Liver (tissue), 9 donors: ENCODE measurements around the gene MT3. TPM values are rescaled to one million over a fixed set of nuclear protein-coding genes. Genes with fewer than 3 reads are reported as not detected.

Experiments
- DNase-seq: peaks from one replicate; pipeline ENCODE4 v3.0.0-alpha.2; 2017; ENCODE audit warnings: low spot score
- H3K27ac ChIP-seq, 2 donors: one replicate each; pipeline ENCODE4 v1.7.0; 2013; ENCODE audit warnings: inconsistent platforms in 2 of 2, low read length in 2 of 2, control low read depth in 1 of 2, low read depth in 1 of 2, mild to moderate bottlenecking in 1 of 2
- H3K27me3 ChIP-seq, 4 donors: one replicate each; pipeline versions ENCODE4 v1.6.1 to v1.7.0; 2013; ENCODE audit warnings: low read length in 3 of 4, inconsistent platforms in 1 of 4, mild to moderate bottlenecking in 1 of 4, moderate library complexity in 1 of 4; ENCODE audit not compliant: control insufficient read depth in 4 of 4, insufficient read depth in 4 of 4
- H3K36me3 ChIP-seq, 4 donors: one replicate each; pipeline versions ENCODE4 v1.6.1 to v1.7.0; 2013; ENCODE audit warnings: low read length in 3 of 4, mild to moderate bottlenecking in 3 of 4, low read depth in 1 of 4, moderate library complexity in 1 of 4; ENCODE audit not compliant: control insufficient read depth in 4 of 4, insufficient read depth in 3 of 4
- H3K4me1 ChIP-seq, 4 donors: one replicate each; pipeline versions ENCODE4 v1.6.1 to v1.7.0; 2013; ENCODE audit warnings: low read length in 3 of 4, mild to moderate bottlenecking in 3 of 4, moderate library complexity in 1 of 4; ENCODE audit not compliant: control insufficient read depth in 4 of 4, insufficient read depth in 4 of 4
- H3K4me3 ChIP-seq, 3 donors: one replicate each; pipeline versions ENCODE4 v1.6.1 to v1.7.0; 2013; ENCODE audit warnings: low read length in 3 of 3, control low read depth in 1 of 3, low read depth in 1 of 3, mild to moderate bottlenecking in 1 of 3
- H3K9ac ChIP-seq, 2 donors: one replicate each; pipeline ENCODE4 v1.7.0; 2013; ENCODE audit warnings: low read length in 2 of 2, mild to moderate bottlenecking in 2 of 2, moderate library complexity in 2 of 2, control low read depth in 1 of 2, low read depth in 1 of 2
- H3K9me3 ChIP-seq, 4 donors: one replicate each; pipeline versions ENCODE4 v1.6.1 to v1.7.0; 2013; ENCODE audit warnings: low read length in 3 of 4; ENCODE audit not compliant: control insufficient read depth in 4 of 4
- ATF3 ChIP-seq: IDR thresholded peaks from 2 replicates; pipeline ENCODE4 v1.6.1; 2016; ENCODE audit warnings: antibody characterized with exemption
- CTCF ChIP-seq: fragments of 150-350 bp; IDR thresholded peaks from 2 replicates; pipeline ENCODE4 v1.5.1; 2017; ENCODE audit warnings: improper control_type of control experiment, low read depth, low read length; ENCODE audit not compliant: missing input control
- EGR1 ChIP-seq, 2 donors: IDR thresholded peaks; 2 replicates each; pipeline ENCODE4 v1.6.1; 2016 to 2018; ENCODE audit warnings: antibody characterized with exemption in 2 of 2, low read depth in 2 of 2
- FOXA1 ChIP-seq: IDR thresholded peaks from 2 replicates; pipeline ENCODE4 v1.6.1; 2016; ENCODE audit warnings: antibody characterized with exemption
- FOXA2 ChIP-seq: IDR thresholded peaks from 2 replicates; pipeline ENCODE4 v1.6.1; 2016; ENCODE audit warnings: antibody characterized with exemption
- GABPA ChIP-seq, 2 donors: IDR thresholded peaks in 1 of 2; conservative IDR thresholded peaks in 1 of 2; 2 replicates each; pipeline ENCODE4 v1.6.1; 2016; ENCODE audit warnings: antibody characterized with exemption in 2 of 2, mild to moderate bottlenecking in 1 of 2, moderate library complexity in 1 of 2
- HNF4A ChIP-seq, 2 donors: conservative IDR thresholded peaks; 2 replicates each; pipeline ENCODE4 v1.6.1; 2016; ENCODE audit warnings: antibody characterized with exemption in 2 of 2, mild to moderate bottlenecking in 2 of 2
- HNF4G ChIP-seq: IDR thresholded peaks from 2 replicates; pipeline ENCODE4 v1.6.1; 2016; ENCODE audit warnings: antibody characterized with exemption
- JUND ChIP-seq, 2 donors: IDR thresholded peaks; 2 replicates each; pipeline ENCODE4 v1.6.1; 2016; ENCODE audit warnings: antibody characterized with exemption in 2 of 2
- MAX ChIP-seq: IDR thresholded peaks from 2 replicates; pipeline ENCODE4 v1.6.1; 2016; ENCODE audit warnings: antibody characterized with exemption
- NR2F2 ChIP-seq: IDR thresholded peaks from 2 replicates; pipeline ENCODE4 v1.6.1; 2016; ENCODE audit warnings: antibody characterized with exemption
- RAD21 ChIP-seq, 2 donors: IDR thresholded peaks; 2 replicates each; pipeline ENCODE4 v1.6.1; 2016; ENCODE audit warnings: antibody characterized with exemption in 2 of 2, mild to moderate bottlenecking in 2 of 2
- REST ChIP-seq: IDR thresholded peaks from 2 replicates; pipeline ENCODE4 v1.6.1; 2016; ENCODE audit warnings: antibody characterized with exemption, mild to moderate bottlenecking
- RXRA ChIP-seq, 2 donors: IDR thresholded peaks; 2 replicates each; pipeline ENCODE4 v1.6.1; 2017 to 2018; ENCODE audit warnings: antibody characterized with exemption in 2 of 2, mild to moderate bottlenecking in 1 of 2
- SP1 ChIP-seq: IDR thresholded peaks from 2 replicates; pipeline ENCODE4 v1.6.1; 2018; ENCODE audit warnings: antibody characterized with exemption, mild to moderate bottlenecking
- TAF1 ChIP-seq: conservative IDR thresholded peaks from 2 replicates; pipeline ENCODE4 v1.6.1; 2016; ENCODE audit warnings: antibody characterized with exemption, mild to moderate bottlenecking
- YY1 ChIP-seq: IDR thresholded peaks from 2 replicates; pipeline ENCODE4 v1.6.1; 2016; ENCODE audit warnings: antibody characterized with exemption, mild to moderate bottlenecking
- ZBTB33 ChIP-seq: IDR thresholded peaks from 2 replicates; pipeline ENCODE4 v1.6.1; 2016; ENCODE audit warnings: antibody characterized with exemption
- WGBS: extraction: QIAGEN DNeasy Blood & Tissue Kit; methylation state at CpG from one replicate; pipeline ENCODE4 v1.1.7; 2013; 5-methylcytosine and 5-hydroxymethylcytosine counted together
- polyA plus RNA-seq, 2 donors: library from polyadenylated mRNA; stranded (reverse) in 1 of 2; unstranded in 1 of 2; fragments of 200-250 nt in 1 of 2; fragments of >200 nt in 1 of 2; fragmentation: Nextera tagmentation in 1 of 2; extraction: Ambion mirVana in 1 of 2; gene quantifications; one replicate each; pipeline versions ENCODE4 v1.2.1 to v1.2.3, GENCODE V29; 2013 to 2015
- total RNA-seq, 2 donors: library from RNA; depleted of rRNA; stranded (reverse); fragments of >200 nt; gene quantifications; one replicate each; pipeline ENCODE4 v1.2.3, GENCODE V29; 2014
- donor health status: healthy.
- donor health status: healthy.
- donor health status: healthy.
- donor health status: healthy.
- donor health status: healthy.

Gene MT3
- total and polyA plus RNA-seq, 4 donors, result not detected

GRCh38 chr16:56608043-56608875 lies 18.9 kb downstream of the MT3 start, which contains the start of gene MT2A:
Gene MT2A, plus strand, starts transcription at chr16:56608584. Its CDS starts 72 bp downstream, at chr16:56608656.
- 2% methylated on average over 62 of the region's 62 CpGs for WGBS
- peak within 1 kb of the TSS; percentile 79 to 98 for H3K9ac ChIP-seq
- peak; percentile 94 for DNase-seq
- H3K27ac ChIP-seq, result peak within 1 kb of the TSS; percentile 98 to 99
- H3K36me3 ChIP-seq, result no peaks in the 10 kb centered on the region
- H3K4me1 ChIP-seq, result peaks cover 6 to 37% (median 13%) of the 10 kb centered on the region in 4 donors
- peak within 1 kb of the TSS; percentile 68 to 90 (median 88) for H3K4me3 ChIP-seq
- H3K27me3 ChIP-seq, result no peaks in the 10 kb centered on the region
- TF ChIP-seq RXRA (IDR thresholded peaks at IDR 0.05) (peak; percentile 57 to 85), RAD21 (IDR thresholded peaks at IDR 0.05) (peak; percentile 30 to 31), ATF3 (no peak), HNF4G (no peak), HNF4A (conservative IDR thresholded peaks at IDR 0.05) (peak; percentile 12 to 37), NR2F2 (no peak), JUND (IDR thresholded peaks at IDR 0.05) (peak in 1 of 2 donors; percentile 80), EGR1 (IDR thresholded peaks at IDR 0.05; ENCODE audit: low read depth in 2 of 2) (peak in 1 of 2 donors; percentile 62), CTCF (no peak), GABPA (IDR thresholded peaks at IDR 0.05 in 1 of 2, conservative IDR thresholded peaks at IDR 0.05 in 1 of 2) (peak in 1 of 2 donors; percentile 29), MAX (no peak), TAF1 (peak; percentile 90), FOXA2 (peak; percentile 22), REST (peak; percentile 90), FOXA1 (peak; percentile 41), ZBTB33 (no peak), SP1 (peak; percentile 91), YY1 (peak; percentile 75)
- no peaks in the 10 kb centered on the region for H3K9me3 ChIP-seq
